K562 (cell line): ENCODE data around the gene ZCCHC3. TPM values are rescaled to one million over a fixed set of nuclear protein-coding genes. Genes with fewer than 3 reads are reported as not detected.
A peak's percentile ranks its signal among the peaks of the same experiment; 100 is the strongest.

Experiments
- ASH1L ChIP-seq: fragments of 450-650 bp; IDR thresholded peaks from 2 replicates; pipeline ENCODE4 v1.6.1; 2018; ENCODE audit warnings: borderline replicate concordance, mild to moderate bottlenecking, low read depth; ENCODE audit not compliant: partially characterized antibody
- CCNT2 ChIP-seq: IDR thresholded peaks from 2 replicates; pipeline ENCODE4 v1.6.1; 2011; ENCODE audit warnings: borderline replicate concordance, low read depth, mild to moderate bottlenecking, moderate library complexity, mixed read lengths, low read length; ENCODE audit not compliant: insufficient read length; ENCODE audit errors: extremely low read depth
- ELF2 ChIP-seq: fragments of 250-450 bp; sonication (Bioruptor Pico); IDR thresholded peaks from 2 replicates; pipeline ENCODE4 v1.5.0; 2021; ENCODE audit warnings: mild to moderate bottlenecking
- ETV5 ChIP-seq: sonication (generic); formaldehyde crosslinking; IDR thresholded peaks from 2 replicates; pipeline ENCODE4 v1.4.0; 2020; ENCODE audit warnings: low read depth, mild to moderate bottlenecking, missing genetic modification reagents
- FUS ChIP-seq: fragments of 200-400 bp; formaldehyde crosslinking; optimal IDR thresholded peaks from 2 replicates; pipeline ENCODE3; 2017; ENCODE audit warnings: low read depth, low read length
- GTF2A2 ChIP-seq: IDR thresholded peaks from 2 replicates; pipeline ENCODE4 v1.6.1; 2016; ENCODE audit warnings: mild to moderate bottlenecking, missing genetic modification characterization, missing compliant biosample characterization
- GTF2E2 ChIP-seq: fragments of 200-800 bp; sonication (Bioruptor generic); IDR thresholded peaks from 2 replicates; pipeline ENCODE4 v1.6.1; 2016; ENCODE audit warnings: missing genetic modification characterization, missing compliant biosample characterization
- NR4A1 ChIP-seq, 2 experiments: fragments of 250-450 bp in 1 of 2; fragments of 450-650 bp in 1 of 2; sonication (Bioruptor Pico) in 1 of 2; IDR thresholded peaks; 2 replicates each; pipeline versions ENCODE4 v1.4.0 to v1.6.1; 2016 to 2020; ENCODE audit warnings: mild to moderate bottlenecking in 2 of 2, missing compliant biosample characterization in 1 of 2, missing genetic modification characterization in 1 of 2, moderate library complexity in 1 of 2
- POLR2B ChIP-seq: fragments of 450-650 bp; IDR thresholded peaks from 2 replicates; pipeline ENCODE4 v1.6.1; 2018; ENCODE audit warnings: low read depth; ENCODE audit not compliant: partially characterized antibody
- POLR2H ChIP-seq: IDR thresholded peaks from 2 replicates; pipeline ENCODE4 v1.6.1; 2016; ENCODE audit warnings: missing genetic modification characterization, low read depth, mild to moderate bottlenecking, control low read depth, missing compliant biosample characterization, moderate library complexity
- RBM34 ChIP-seq: fragments of 200-400 bp; formaldehyde crosslinking; IDR thresholded peaks from 2 replicates; pipeline ENCODE4 v1.6.1; 2018; ENCODE audit warnings: low read length, borderline replicate concordance; ENCODE audit not compliant: insufficient read depth
- TAF9B ChIP-seq: fragments of 450-650 bp; IDR thresholded peaks from 2 replicates; pipeline ENCODE4 v1.6.1; 2018; ENCODE audit warnings: mild to moderate bottlenecking; ENCODE audit not compliant: partially characterized antibody
- TAL1 ChIP-seq: fragments of 450-650 bp; IDR thresholded peaks from 2 replicates; pipeline ENCODE4 v1.6.1; 2016; ENCODE audit warnings: mild to moderate bottlenecking
- TRIM24 ChIP-seq, 2 experiments: fragments of 450-650 bp; IDR thresholded peaks; 2 replicates each; pipeline ENCODE4 v1.6.1; 2016
- TSC22D4 ChIP-seq: fragments of 450-650 bp; IDR thresholded peaks from 2 replicates; pipeline ENCODE4 v1.6.1; 2016; ENCODE audit warnings: missing genetic modification characterization, missing biosample characterization, control low read depth
- ZBTB1 ChIP-seq: sonication (generic); formaldehyde crosslinking; IDR thresholded peaks from 2 replicates; pipeline ENCODE4 v1.8.1; 2023; ENCODE audit warnings: missing genetic modification reagents, low read depth, mild to moderate bottlenecking, borderline replicate concordance
- ZKSCAN3 ChIP-seq: fragments of 250-450 bp; sonication (Bioruptor Pico); IDR thresholded peaks from 2 replicates; pipeline ENCODE4 v1.4.0; 2020
- ZNF561 ChIP-seq: fragments of 450-650 bp; formaldehyde crosslinking; conservative IDR thresholded peaks from 2 replicates; pipeline ENCODE4 v1.4.0; 2020; ENCODE audit warnings: mild to moderate bottlenecking, moderate library complexity
- polyA plus RNA-seq, 8 experiments: library from polyadenylated mRNA; depleted of rRNA in 4 of 8; stranded (reverse) in 5 of 8; unstranded in 3 of 8; fragments of >200 nt; fragmentation: Nextera tagmentation in 2 of 8; fragmentation: Illumina TruSeq in 1 of 8; extraction: Ambion mirVana in 2 of 8; extraction: Trizol in 1 of 8; gene quantifications; 2 replicates each; pipeline versions ENCODE4 v1.2.1 to v1.2.3, GENCODE V29; 2011 to 2014; ENCODE audit warnings: inconsistent platforms in 1 of 8, missing spikeins in 1 of 8
- total RNA-seq, 7 experiments: library from RNA; depleted of rRNA in 6 of 7; stranded (reverse); fragments of >200 nt in 6 of 7; fragmentation: Illumina TruSeq in 2 of 7; extraction: Trizol in 2 of 7; gene quantifications; 2 replicates each; pipeline versions ENCODE4 v1.2.1 to v1.2.3, GENCODE V29; 2011 to 2021; ENCODE audit warnings: low replicate concordance in 1 of 7
- TF ChIP-seq, protein P1 (sequence below): sonication (generic); formaldehyde crosslinking; IDR thresholded peaks from 2 replicates; pipeline ENCODE4 v1.8.1; 2022; ENCODE audit warnings: missing genetic modification reagents
- TF ChIP-seq, protein P2 (sequence below): fragments of 450-650 bp; IDR thresholded peaks from 2 replicates; pipeline ENCODE4 v1.7.0; 2016; ENCODE audit warnings: borderline replicate concordance
- TF ChIP-seq, protein P3 (sequence below): fragments of 250-450 bp; sonication (Bioruptor Pico); IDR thresholded peaks from 2 replicates; pipeline ENCODE4 v1.8.0; 2022; ENCODE audit warnings: inconsistent platforms, mild to moderate bottlenecking, moderate library complexity, borderline replicate concordance
- TF ChIP-seq, protein P4 (sequence below): IDR thresholded peaks from 2 replicates; pipeline ENCODE4 v1.6.1; 2014; ENCODE audit warnings: antibody characterized with exemption

The ZCCHC3 gene
- total and polyA plus RNA-seq, 9 of the 15 experiments (the other 6 are each of a cell fraction or from before 2014, with no cell fraction given): 2.8 to 23.3 (median 16.5) TPM

DNA sequence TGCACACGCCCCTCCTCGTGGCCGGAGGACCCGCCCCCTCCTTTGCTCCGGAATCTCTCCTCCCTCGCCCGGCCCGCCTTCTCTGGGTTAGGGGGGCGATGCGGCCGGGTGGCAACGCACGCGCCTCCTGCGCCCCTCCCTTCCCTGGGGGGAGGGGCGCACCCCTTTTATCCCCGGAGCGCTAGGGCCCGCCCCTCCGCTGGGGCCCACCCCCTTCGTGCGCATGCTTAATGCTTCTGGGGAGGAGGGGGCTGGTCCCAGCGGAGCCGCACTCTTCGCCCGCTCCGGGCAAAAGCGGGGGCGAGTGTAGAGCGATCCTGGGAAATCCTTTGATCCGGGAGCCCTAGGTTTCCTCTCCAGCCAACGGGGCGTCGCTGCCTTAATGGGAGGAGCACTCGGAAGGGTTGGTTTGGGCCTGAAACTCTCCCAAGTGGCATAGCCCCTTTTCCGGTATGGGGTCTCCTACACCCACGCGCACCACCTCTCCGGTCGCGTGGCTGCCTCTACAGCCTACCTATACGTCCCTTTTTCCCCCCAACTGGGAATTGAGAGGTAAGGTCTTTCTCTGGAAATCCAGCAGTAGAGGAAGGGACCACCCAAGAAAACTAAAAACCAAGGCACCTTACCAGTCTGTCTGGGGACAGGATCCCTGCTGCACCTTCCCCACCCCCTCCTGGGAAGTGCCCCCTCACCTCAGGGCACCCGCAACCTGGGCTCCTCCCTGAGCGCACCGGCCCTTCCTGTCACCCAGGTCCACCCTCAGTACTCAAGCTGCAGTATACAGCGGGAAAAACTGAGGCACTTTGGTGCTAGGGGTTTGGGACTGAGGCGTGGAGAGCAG, 30.0 kb downstream of the ZCCHC3 start (continued):
- TF ChIP-seq RBM34: no peak
- no peak for TF ChIP-seq TAL1
- no peak for TF ChIP-seq GTF2A2 (tag)
- TF ChIP-seq ZNF561: no peak
- TF ChIP-seq TAF9B: peak; percentile 15
- no peak for TF ChIP-seq ASH1L
- TF ChIP-seq, protein P1, sequence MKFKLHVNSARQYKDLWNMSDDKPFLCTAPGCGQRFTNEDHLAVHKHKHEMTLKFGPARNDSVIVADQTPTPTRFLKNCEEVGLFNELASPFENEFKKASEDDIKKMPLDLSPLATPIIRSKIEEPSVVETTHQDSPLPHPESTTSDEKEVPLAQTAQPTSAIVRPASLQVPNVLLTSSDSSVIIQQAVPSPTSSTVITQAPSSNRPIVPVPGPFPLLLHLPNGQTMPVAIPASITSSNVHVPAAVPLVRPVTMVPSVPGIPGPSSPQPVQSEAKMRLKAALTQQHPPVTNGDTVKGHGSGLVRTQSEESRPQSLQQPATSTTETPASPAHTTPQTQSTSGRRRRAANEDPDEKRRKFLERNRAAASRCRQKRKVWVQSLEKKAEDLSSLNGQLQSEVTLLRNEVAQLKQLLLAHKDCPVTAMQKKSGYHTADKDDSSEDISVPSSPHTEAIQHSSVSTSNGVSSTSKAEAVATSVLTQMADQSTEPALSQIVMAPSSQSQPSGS (CRISPR knock-in tag): no peak
- TF ChIP-seq, protein P2, sequence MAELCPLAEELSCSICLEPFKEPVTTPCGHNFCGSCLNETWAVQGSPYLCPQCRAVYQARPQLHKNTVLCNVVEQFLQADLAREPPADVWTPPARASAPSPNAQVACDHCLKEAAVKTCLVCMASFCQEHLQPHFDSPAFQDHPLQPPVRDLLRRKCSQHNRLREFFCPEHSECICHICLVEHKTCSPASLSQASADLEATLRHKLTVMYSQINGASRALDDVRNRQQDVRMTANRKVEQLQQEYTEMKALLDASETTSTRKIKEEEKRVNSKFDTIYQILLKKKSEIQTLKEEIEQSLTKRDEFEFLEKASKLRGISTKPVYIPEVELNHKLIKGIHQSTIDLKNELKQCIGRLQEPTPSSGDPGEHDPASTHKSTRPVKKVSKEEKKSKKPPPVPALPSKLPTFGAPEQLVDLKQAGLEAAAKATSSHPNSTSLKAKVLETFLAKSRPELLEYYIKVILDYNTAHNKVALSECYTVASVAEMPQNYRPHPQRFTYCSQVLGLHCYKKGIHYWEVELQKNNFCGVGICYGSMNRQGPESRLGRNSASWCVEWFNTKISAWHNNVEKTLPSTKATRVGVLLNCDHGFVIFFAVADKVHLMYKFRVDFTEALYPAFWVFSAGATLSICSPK: no peak
- TF ChIP-seq GTF2E2 (tag): no peak
- TF ChIP-seq NR4A1 (CRISPR knock-in tag; IDR thresholded peaks at IDR 0.05): no peak
- TF ChIP-seq NR4A1 (tag; IDR thresholded peaks at IDR 0.05): no peak
- TF ChIP-seq, protein P3, sequence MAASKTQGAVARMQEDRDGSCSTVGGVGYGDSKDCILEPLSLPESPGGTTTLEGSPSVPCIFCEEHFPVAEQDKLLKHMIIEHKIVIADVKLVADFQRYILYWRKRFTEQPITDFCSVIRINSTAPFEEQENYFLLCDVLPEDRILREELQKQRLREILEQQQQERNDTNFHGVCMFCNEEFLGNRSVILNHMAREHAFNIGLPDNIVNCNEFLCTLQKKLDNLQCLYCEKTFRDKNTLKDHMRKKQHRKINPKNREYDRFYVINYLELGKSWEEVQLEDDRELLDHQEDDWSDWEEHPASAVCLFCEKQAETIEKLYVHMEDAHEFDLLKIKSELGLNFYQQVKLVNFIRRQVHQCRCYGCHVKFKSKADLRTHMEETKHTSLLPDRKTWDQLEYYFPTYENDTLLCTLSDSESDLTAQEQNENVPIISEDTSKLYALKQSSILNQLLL (CRISPR knock-in tag): no peak
- TF ChIP-seq ELF2 (CRISPR knock-in tag): no peak
- no peak for TF ChIP-seq FUS
- no peak for TF ChIP-seq ZBTB1 (CRISPR knock-in tag)
- peak; percentile 61 for TF ChIP-seq CCNT2
- 0 out of 2 replicates have a peak, but pooled peaks have one; percentile 35 for TF ChIP-seq ETV5
- TF ChIP-seq, protein P4, sequence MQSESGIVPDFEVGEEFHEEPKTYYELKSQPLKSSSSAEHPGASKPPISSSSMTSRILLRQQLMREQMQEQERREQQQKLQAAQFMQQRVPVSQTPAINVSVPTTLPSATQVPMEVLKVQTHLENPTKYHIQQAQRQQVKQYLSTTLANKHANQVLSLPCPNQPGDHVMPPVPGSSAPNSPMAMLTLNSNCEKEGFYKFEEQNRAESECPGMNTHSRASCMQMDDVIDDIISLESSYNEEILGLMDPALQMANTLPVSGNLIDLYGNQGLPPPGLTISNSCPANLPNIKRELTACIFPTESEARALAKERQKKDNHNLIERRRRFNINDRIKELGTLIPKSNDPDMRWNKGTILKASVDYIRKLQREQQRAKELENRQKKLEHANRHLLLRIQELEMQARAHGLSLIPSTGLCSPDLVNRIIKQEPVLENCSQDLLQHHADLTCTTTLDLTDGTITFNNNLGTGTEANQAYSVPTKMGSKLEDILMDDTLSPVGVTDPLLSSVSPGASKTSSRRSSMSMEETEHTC: no peak
- no peak for TF ChIP-seq TRIM24 (IDR thresholded peaks at IDR 0.05)
- TF ChIP-seq ZKSCAN3: no peak
- TF ChIP-seq POLR2H (tag): no peak; the same call in 1 of the 2 replicates
- peak; percentile 26 for TF ChIP-seq POLR2B
- TF ChIP-seq TSC22D4: no peak
